ENCODE results near the gene ANKRD61.

The ANKRD61 gene

GRCh38 chr7:6028563-6028962, 2.6 kb upstream of the ANKRD61 start:
- H3K36me3 ChIP-seq (replicated peaks) = peaks cover 76% of the 10 kb centered on the region
- H3K4me3 ChIP-seq (ENCODE audit: low read depth, low read length) = no peak overlapping the region
- no peaks in the 10 kb centered on the region for H3K27me3 ChIP-seq (replicated peaks)
- DNase-seq = no peak
- no peak overlapping the region for H3K27ac ChIP-seq
- in situ Hi-C loops (cut with HindIII; ENCODE audit: low pct_ligation_motif_present, low sequenced_read_pairs) = loop anchor here (25.0 kb wide), 1 partner anchor 109 kb away; no protein-coding TSS in a partner anchor
- no peak for TF ChIP-seq CTCF (IDR thresholded peaks at IDR 0.05; ENCODE audit: low read depth, low read length, missing control alignments)

GRCh38 chr7:6031567-6031966, 391 bp downstream of the ANKRD61 start:
- TF ChIP-seq CTCF (IDR thresholded peaks at IDR 0.05; ENCODE audit: low read depth, low read length, missing control alignments) = no peak
- H3K36me3 ChIP-seq (replicated peaks) = peaks cover 73% of the 10 kb centered on the region
- in situ Hi-C loops (cut with HindIII; ENCODE audit: low pct_ligation_motif_present, low sequenced_read_pairs) = loop anchor here (25.0 kb wide), 1 partner anchor 106 kb away; no protein-coding TSS in a partner anchor
- no peak for DNase-seq
- H3K27ac ChIP-seq = no peak overlapping the region
- no peak overlapping the region for H3K4me3 ChIP-seq (ENCODE audit: low read depth, low read length)
- no peaks in the 10 kb centered on the region for H3K27me3 ChIP-seq (replicated peaks)

GRCh38 chr7:6032167-6032566, 991 bp downstream of the ANKRD61 start:
- in situ Hi-C loops (cut with HindIII; ENCODE audit: low pct_ligation_motif_present, low sequenced_read_pairs) = loop anchor here (25.0 kb wide), 1 partner anchor 105 kb away; no protein-coding TSS in a partner anchor
- H3K27me3 ChIP-seq (replicated peaks) = no peaks in the 10 kb centered on the region
- no peak overlapping the region for H3K27ac ChIP-seq
- no peak for TF ChIP-seq CTCF (IDR thresholded peaks at IDR 0.05; ENCODE audit: low read depth, low read length, missing control alignments)
- H3K4me3 ChIP-seq (ENCODE audit: low read depth, low read length) = no peak overlapping the region
- no peak for DNase-seq
- peaks cover 72% of the 10 kb centered on the region for H3K36me3 ChIP-seq (replicated peaks)

GRCh38 chr7:6032641-6033040, 1.5 kb downstream of the ANKRD61 start:
- TF ChIP-seq CTCF (IDR thresholded peaks at IDR 0.05; ENCODE audit: low read depth, low read length, missing control alignments) = no peak
- in situ Hi-C loops (cut with HindIII; ENCODE audit: low pct_ligation_motif_present, low sequenced_read_pairs) = loop anchor here (25.0 kb wide), 1 partner anchor 105 kb away; no protein-coding TSS in a partner anchor
- no peak for DNase-seq
- peaks cover 70% of the 10 kb centered on the region for H3K36me3 ChIP-seq (replicated peaks)
- no peaks in the 10 kb centered on the region for H3K27me3 ChIP-seq (replicated peaks)
- H3K27ac ChIP-seq = no peak overlapping the region
- no peak overlapping the region for H3K4me3 ChIP-seq (ENCODE audit: low read depth, low read length)

GRCh38 chr7:6035165-6035564, 4.0 kb downstream of the ANKRD61 start:
- no peak overlapping the region for H3K4me3 ChIP-seq (ENCODE audit: low read depth, low read length)
- in situ Hi-C loops (cut with HindIII; ENCODE audit: low pct_ligation_motif_present, low sequenced_read_pairs) = loop anchor here (25.0 kb wide), 1 partner anchor 102 kb away; no protein-coding TSS in a partner anchor
- no peak overlapping the region for H3K27ac ChIP-seq
- DNase-seq = no peak
- TF ChIP-seq CTCF (IDR thresholded peaks at IDR 0.05; ENCODE audit: low read depth, low read length, missing control alignments) = no peak
- no peaks in the 10 kb centered on the region for H3K27me3 ChIP-seq (replicated peaks)
- H3K36me3 ChIP-seq (replicated peaks) = peaks cover 65% of the 10 kb centered on the region

- H3K27ac ChIP-seq = no peak overlapping the region
- TF ChIP-seq CTCF (IDR thresholded peaks at IDR 0.05; ENCODE audit: low read depth, low read length, missing control alignments) = no peak
- in situ Hi-C loops (cut with HindIII; ENCODE audit: low pct_ligation_motif_present, low sequenced_read_pairs) = loop anchor here (25.0 kb wide), 1 partner anchor 102 kb away; no protein-coding TSS in a partner anchor
- peaks cover 70% of the 10 kb centered on the region for H3K36me3 ChIP-seq (replicated peaks)
- DNase-seq = no peak
- H3K27me3 ChIP-seq (replicated peaks) = no peaks in the 10 kb centered on the region
- no peak overlapping the region for H3K4me3 ChIP-seq (ENCODE audit: low read depth, low read length)
Measured at GRCh38 chr7:6035686-6036085, 4.5 kb downstream of the ANKRD61 start.
